ENCODE measurements around the gene SLC22A23.

The SLC22A23 gene

DNA sequence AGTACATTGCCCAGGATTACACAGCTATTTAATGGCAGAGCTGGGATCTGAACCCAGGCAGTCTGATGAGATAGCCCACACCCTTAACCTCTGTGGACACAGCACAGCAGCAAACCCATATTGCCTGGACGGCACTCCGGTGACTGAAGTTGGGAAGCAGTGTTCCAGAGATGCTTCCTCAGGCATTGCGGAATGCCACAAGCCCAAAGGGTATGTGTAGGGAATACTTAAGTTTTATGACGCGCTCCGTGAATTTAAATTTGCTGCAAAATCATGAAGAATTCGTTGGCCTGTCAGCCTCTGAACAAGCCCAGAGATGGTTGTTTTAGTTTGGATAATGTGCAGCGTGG, 151.7 kb downstream of the SLC22A23 start:
- DNase-seq (no peak), ATAC-seq (no peak)
- Mint-ChIP-seq H3K9me3 (peaks cover 0 to 8% of the 10 kb centered on the region in 2 donors), H3K27ac (no peak overlapping the region), H3K4me3 (no peak overlapping the region), H3K4me1 (no peaks in the 10 kb centered on the region), H3K27me3 (no peaks in the 10 kb centered on the region)

DNA sequence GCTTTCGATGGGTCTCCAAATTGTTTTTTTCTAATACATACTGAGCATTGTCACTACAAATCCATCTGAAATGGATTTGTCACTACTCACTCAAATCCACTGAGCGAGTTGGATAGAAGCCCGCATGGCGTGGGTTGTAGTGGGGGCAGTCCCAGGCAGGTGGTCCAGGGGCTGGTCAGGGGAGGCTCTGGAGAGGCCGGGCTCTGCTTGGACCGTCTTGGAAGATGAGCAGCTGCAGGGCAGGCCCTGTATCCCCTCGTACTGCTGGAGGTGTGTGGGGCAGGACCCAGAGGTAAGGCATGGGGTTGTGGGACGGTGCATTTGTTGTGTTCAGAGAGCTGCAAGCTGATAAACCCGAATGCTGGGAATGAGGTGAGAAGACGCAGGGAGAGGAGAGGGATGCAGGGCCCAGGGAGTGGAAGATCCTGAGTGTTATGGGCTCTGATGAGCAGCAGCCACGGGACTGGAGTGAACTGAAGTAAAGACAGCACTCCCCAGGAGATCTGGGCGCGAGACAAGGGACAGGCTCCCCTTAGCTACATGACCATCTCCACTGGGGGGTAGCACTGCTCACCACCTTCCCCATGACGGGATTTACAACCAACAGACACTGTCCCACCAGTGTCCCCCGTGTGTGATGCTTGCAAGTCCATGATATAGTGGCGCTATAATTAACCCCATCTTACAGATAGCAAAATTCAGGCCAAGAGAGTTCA, 152.2 kb downstream of the SLC22A23 start:
- no peaks in the 10 kb centered on the region for H3K27me3 Mint-ChIP-seq
- peaks cover 0 to 8% of the 10 kb centered on the region in 2 donors for H3K9me3 Mint-ChIP-seq
- DNase-seq, result no peak
- no peaks in the 10 kb centered on the region for H3K4me1 Mint-ChIP-seq
- H3K27ac Mint-ChIP-seq, result no peak overlapping the region
- no peak for ATAC-seq
- no peak overlapping the region for H3K4me3 Mint-ChIP-seq

DNA sequence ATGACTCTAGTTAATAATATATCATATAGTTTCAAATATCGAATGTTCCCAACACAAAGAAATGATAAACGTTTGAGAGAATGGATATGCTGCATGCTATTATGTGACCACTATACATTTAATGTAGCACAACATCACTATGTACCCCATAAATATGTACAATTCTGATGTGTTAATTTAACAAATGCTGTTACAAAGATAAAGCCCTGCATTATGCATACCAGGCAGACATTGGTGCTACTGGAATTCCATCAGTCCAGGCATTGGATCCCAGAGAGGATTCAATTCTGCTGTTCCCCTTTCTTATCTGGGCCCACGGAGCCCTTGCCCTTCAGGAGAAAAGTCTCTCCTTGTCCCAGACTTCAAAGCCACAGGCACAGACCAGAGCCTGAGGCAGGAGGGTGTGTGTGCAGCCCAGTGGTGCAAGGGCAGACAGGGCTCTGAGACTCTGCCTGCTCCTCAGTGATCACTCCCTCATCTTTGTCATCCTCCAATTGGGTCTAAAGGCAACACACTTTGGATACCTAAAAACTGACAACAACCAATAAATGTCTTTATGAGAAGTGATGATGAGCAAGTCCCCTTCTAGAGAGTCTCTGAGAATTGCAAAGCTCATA, 152.9 kb downstream of the SLC22A23 start:
- H3K9me3 Mint-ChIP-seq, result peaks cover 0 to 8% of the 10 kb centered on the region in 2 donors
- no peak for ATAC-seq
- H3K4me1 Mint-ChIP-seq, result no peaks in the 10 kb centered on the region
- no peak overlapping the region for H3K4me3 Mint-ChIP-seq
- no peaks in the 10 kb centered on the region for H3K27me3 Mint-ChIP-seq
- DNase-seq, result no peak
- no peak overlapping the region for H3K27ac Mint-ChIP-seq

DNA sequence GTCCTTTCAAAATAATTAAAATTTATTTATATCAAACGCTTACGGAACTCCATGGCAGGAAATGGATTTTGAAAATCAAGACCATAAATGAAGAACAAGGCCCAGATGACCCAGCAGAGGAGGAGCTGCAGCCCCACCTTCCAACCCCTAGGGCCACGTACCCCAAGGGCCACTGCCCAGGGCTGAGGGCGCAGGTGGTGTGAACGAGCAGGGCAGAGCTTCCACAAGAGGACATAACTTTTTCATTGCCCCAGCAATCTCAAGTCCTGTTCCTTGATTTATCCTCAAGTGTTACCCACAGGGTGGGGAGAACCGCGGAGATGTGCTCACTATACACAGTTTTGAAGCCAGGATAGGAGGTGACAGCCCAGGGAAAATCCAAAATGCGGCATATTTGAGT, 155.3 kb downstream of the SLC22A23 start:
- Mint-ChIP-seq H3K9me3 (peaks cover 0 to 8% of the 10 kb centered on the region in 2 donors), H3K4me3 (no peak overlapping the region), H3K27me3 (no peaks in the 10 kb centered on the region), H3K4me1 (no peaks in the 10 kb centered on the region), H3K27ac (no peak overlapping the region)
- DNase-seq (no peak), ATAC-seq (no peak)

DNA sequence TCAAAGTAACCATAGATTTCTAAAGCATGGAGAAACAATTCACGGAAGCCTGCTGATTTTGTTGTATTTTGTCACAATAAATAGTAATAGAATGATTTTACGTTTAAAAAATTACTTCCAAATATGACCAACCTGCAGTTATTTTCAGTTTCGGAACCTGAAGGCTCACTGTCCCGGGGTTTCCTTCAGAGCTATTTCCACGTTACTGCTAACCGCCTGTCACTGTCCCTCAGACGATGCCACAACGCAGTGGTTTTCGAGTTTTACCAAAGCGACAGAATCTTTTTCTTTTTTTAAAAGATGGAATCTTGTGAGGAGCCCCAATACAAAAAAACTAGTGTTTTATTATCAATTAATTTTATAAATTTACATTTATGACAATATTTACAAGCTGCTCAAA, 157.6 kb downstream of the SLC22A23 start:
- Mint-ChIP-seq H3K9me3 (no peaks in the 10 kb centered on the region), H3K4me3 (no peak overlapping the region), H3K27me3 (no peaks in the 10 kb centered on the region), H3K4me1 (no peaks in the 10 kb centered on the region), H3K27ac (no peak overlapping the region)
- no peak for ATAC-seq
- DNase-seq, result no peak

DNA sequence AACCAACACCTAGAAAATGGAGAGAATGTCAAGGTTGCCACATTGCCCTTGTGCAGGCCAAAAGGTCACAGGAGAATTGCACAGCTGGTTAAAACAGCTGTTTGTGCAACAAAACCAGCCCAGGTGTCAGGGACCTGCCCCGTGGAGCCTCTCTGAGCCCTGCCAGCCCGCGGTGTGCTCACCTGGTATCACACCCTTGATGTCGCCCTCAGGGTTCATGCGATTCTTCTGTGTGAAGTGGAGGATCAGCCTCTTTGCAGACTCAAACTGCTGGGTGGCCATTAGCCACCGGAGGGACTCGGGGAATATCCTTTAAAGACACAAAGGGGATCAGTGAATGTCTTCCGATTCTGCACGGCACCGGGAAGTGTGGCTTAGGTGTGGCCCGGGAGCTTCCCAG, 158.9 kb downstream of the SLC22A23 start:
- DNase-seq (no peak), ATAC-seq (no peak)
- H3K4me1 Mint-ChIP-seq, result no peaks in the 10 kb centered on the region
- H3K27me3 Mint-ChIP-seq, result no peaks in the 10 kb centered on the region
- H3K9me3 Mint-ChIP-seq, result no peaks in the 10 kb centered on the region
- no peak overlapping the region for H3K27ac Mint-ChIP-seq
- no peak overlapping the region for H3K4me3 Mint-ChIP-seq

DNA sequence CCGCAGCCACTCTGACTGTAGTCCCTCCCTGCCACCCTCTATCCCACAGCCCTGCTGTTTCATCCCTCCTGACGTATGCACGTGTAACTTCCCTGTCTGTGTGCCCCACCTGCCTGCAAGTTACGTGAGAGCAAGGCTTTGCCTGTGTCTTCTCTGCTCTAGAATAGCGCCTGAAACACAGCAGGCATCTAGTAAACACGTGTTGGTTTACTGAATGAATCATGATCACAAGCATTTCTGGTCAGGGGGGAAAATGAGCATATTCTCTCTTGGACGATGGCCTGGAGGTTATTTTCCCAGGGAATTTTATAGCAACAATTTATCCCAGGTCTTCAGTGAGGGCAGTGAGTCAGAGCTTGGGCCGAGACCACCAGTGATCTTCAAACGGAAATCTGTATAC, 159.8 kb downstream of the SLC22A23 start:
- H3K27ac Mint-ChIP-seq, result no peak overlapping the region
- no peak overlapping the region for H3K4me3 Mint-ChIP-seq
- DNase-seq (no peak), ATAC-seq (no peak)
- H3K9me3 Mint-ChIP-seq, result no peaks in the 10 kb centered on the region
- no peaks in the 10 kb centered on the region for H3K27me3 Mint-ChIP-seq
- no peaks in the 10 kb centered on the region for H3K4me1 Mint-ChIP-seq

DNA sequence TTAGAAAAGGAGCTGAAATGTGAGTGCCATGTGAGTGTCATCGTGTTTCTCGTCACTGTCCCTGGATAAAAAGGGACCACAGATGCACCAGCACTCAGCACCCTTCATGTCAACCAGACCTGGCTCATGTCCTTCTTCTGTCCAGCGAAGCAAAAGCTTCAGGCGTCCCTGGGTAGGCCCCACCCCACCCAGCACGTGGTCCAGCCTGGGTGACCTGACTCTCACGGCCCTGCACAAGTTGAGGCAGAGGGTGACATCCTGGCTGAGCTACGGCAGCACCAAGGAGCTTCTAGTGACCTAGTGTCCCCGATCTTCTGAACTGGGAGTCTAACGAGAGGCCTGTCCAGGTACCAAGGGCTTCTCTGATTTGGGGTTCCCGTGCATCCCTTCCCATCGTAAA, 160.3 kb downstream of the SLC22A23 start:
- Mint-ChIP-seq H3K4me1 (no peaks in the 10 kb centered on the region), H3K4me3 (no peak overlapping the region), H3K9me3 (no peaks in the 10 kb centered on the region), H3K27ac (peak overlapping the region in 1 of 2 donors; percentile 76), H3K27me3 (no peaks in the 10 kb centered on the region)
- ATAC-seq (no peak), DNase-seq (no peak)

DNA sequence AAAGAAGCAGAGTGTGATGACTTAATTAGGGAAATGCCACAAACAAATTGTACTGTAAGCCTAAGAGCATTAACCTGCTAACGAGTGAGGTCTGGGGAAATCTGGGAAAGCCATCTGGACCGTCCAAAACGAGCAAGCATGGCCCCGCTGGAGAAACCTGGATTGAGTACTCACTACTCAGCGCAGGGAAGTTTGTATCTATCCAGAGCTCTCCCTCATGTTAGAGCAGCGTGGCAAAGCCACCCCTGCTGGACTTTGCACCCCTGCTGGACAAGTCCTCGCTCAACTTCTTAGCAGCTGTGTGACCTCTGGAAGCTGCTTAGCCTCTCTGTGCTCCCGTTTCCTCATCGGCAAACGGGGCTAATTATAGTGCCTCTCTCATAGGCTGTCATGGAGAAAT, 160.8 kb downstream of the SLC22A23 start:
- Mint-ChIP-seq H3K4me3 (no peak overlapping the region), H3K9me3 (no peaks in the 10 kb centered on the region), H3K27ac (no peak overlapping the region), H3K27me3 (no peaks in the 10 kb centered on the region), H3K4me1 (no peaks in the 10 kb centered on the region)
- ATAC-seq (no peak), DNase-seq (no peak)

DNA sequence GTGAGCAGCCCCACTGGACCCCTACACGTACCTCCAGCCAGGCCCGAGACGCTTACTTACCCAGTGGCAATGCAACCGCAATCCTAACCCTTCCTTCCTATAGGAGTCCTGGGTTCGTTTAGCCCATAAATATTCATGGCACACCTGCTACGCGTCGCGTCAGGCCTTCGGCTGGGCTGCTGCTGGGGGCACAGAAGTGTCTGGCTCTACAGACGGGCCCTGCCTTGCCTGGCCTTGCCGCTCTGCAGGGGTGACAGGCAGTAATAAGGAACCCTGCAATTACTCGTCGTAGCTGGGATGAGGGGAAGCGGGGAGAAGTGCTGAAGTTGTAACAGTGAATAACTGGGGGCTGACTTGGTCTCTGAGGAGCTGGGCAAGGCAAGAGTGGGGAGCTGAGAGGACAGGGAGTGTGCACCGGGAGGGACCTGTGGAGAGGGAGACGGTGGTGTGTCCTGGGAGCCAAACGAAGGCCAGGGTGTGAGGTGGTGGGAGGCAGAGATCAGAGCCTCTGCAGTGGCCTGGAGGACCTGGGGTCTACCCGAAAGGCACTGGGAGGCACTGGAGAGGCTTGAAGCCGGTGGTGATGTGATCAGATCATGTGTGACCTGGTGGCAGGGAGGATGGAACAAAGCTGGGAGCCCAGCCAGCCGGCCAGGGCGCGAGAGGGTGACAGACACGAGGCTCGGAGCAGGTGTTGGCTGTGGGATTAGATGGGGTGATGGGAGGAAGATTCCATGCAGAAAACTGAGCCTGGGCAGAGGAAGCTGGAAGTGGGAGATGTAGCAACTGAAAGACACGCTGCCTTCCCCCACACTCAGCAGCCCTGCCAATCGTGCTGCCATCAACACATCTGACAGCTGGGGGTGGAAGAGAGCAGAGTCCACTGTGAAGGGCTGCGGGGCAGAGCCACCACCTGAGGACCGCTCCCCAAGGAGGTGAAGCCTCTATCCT, 161.7 kb downstream of the SLC22A23 start:
- Mint-ChIP-seq H3K27me3 (no peaks in the 10 kb centered on the region), H3K4me3 (no peak overlapping the region), H3K27ac (peak overlapping the region in 1 of 2 donors; percentile 40), H3K4me1 (no peaks in the 10 kb centered on the region), H3K9me3 (no peaks in the 10 kb centered on the region)
- no peak for ATAC-seq
- DNase-seq, result no peak

DNA sequence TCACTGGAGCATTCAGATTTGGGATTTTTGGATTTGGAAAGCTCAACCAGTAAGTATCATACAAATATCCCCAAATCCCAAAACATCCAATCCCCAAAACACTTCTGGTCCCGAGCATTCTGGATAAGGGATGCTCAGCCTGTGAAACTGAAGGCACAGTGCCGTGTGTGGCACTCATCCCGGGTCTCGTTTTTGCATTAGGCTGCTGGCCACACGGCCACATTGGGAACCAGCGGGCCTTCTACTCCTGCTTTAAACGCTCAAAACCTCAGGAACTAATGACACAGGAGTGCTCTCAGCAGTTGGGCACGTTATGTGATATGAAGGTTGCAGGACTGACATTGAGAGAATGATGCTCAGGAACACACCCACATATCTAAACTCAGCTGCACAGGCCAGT, 162.5 kb downstream of the SLC22A23 start:
- H3K9me3 Mint-ChIP-seq, result no peaks in the 10 kb centered on the region
- ATAC-seq, result no peak
- H3K27ac Mint-ChIP-seq, result peak overlapping the region in 1 of 2 donors; percentile 64
- H3K4me1 Mint-ChIP-seq, result no peaks in the 10 kb centered on the region
- no peak for DNase-seq
- no peak overlapping the region for H3K4me3 Mint-ChIP-seq
- H3K27me3 Mint-ChIP-seq, result no peaks in the 10 kb centered on the region

DNA sequence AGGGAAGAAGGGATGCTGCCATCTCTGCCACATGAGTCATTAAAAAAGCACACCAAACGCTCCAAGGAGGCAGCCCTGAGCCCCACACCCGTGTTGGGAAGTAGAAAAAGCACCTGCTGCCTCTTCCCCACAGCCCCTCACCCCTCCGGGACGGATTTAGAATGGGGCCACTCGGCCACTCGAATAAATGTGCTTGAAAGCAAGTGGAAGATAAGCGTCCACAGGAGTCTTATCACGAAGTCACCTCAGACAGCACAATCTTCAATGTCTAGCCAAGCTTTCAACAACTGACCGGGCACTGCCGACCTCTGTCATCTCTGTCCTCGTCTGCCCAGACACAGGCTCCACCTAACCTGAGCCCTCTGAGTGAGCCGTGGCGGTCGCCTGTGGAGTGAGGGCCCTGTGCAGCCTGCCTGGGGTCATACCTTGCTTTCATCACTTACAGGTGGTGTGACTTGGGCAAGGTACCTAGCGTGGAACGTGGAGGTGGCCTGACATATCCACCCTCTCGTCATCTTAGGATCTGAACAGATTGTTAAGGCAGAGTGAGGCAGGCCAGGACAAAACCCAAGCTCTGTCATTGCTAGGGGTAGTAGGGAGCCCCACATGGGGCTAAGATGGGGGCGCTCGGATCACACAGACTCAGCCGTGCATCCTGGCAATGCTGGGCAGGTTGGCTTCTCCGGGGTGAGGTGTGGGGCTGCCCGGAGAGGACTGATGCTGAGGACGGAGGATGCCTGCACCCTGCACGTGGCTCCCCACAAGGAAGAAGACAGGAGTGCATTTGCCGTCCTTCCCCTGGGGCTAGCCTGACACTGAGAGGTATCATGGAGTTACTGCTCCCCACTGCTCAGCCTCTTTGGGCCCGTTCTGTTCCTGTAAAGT, 163.3 kb downstream of the SLC22A23 start:
- Mint-ChIP-seq H3K4me1 (no peaks in the 10 kb centered on the region), H3K27ac (peak overlapping the region in 1 of 2 donors; percentile 48), H3K4me3 (no peak overlapping the region), H3K27me3 (no peaks in the 10 kb centered on the region), H3K9me3 (no peaks in the 10 kb centered on the region)
- ATAC-seq (peak; percentile 30), DNase-seq (no peak)

DNA sequence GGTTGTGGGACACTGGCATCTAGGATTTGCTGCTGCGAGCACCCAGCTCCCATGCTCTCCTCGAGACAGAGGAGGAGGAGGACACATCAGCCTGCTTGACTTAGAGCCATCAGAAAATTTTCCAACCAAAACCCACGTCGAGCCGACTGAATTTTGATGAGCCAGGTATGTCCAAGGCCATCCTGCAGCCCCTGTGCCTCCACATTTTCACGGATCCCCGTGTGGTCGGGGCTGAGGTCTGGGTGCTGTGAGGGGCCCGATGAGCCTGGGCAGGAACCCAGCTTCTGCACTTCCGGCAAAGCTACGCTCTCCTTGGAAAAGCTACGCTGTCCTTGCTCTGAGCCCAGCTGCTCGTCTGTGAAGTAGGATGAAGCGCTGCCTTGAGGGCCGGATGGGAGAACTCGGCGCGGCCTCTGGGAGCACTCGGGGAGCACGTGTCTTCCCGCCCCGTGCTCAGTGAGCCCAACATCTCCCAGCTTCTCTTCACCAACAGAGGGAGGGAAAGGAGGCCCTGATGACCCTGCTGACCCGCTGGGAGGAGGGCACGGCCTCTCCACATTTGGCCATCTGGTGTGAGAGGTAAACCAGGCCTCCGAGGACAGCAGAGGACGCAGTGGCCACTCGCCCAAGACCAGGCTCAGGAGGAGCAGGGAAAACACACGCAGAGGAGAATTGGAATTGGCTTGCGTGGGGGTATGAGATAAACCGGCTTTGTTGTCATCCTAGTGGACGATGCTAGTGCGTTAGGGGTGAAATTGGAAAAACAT, 164.2 kb downstream of the SLC22A23 start:
- Mint-ChIP-seq H3K27ac (peak overlapping the region in 1 of 2 donors; percentile 15), H3K4me3 (no peak overlapping the region), H3K9me3 (no peaks in the 10 kb centered on the region), H3K27me3 (no peaks in the 10 kb centered on the region), H3K4me1 (no peaks in the 10 kb centered on the region)
- ATAC-seq (no peak), DNase-seq (no peak)

DNA sequence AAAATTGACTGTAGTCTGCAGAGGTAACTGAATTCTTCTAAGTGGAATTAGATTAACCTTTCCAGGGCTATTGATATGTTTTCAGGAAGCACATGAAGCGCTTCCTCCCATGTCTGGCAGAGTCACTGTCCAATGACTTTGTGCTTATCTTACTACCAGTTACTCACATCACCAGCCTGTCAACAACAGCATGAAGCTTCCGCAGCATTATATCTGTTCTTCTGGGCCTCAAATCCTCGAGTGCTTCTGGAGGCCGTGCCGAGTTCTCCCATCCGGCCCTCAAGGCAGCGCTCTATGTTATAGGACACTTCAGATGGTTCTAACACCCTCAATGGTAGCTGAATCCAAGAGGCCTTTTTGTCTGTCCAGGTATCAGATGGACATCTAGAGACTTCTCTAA, 164.9 kb downstream of the SLC22A23 start:
- Mint-ChIP-seq H3K27ac (no peak overlapping the region), H3K4me1 (no peaks in the 10 kb centered on the region), H3K27me3 (no peaks in the 10 kb centered on the region), H3K9me3 (no peaks in the 10 kb centered on the region), H3K4me3 (no peak overlapping the region)
- ATAC-seq, result no peak
- no peak for DNase-seq

DNA sequence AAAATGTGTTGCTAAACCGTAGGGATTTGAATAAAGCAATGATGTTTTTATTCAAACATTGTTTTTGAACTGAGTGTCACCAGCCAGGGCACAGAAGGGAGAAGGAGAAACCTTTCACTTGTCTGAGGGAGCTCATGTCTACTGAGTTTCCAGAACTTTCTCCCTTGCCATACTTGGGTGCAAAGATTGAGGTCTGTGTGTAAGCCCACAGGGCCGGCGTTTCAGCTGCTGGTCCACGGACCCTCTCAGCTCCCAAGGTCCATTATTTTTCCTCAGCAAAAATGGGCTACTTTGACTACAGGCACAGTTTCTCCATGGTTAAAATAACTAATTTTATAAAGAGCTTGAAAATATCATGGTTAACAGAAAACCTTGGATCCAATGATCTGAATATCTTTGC, 165.5 kb downstream of the SLC22A23 start:
- Mint-ChIP-seq H3K4me3 (no peak overlapping the region), H3K4me1 (no peaks in the 10 kb centered on the region), H3K27me3 (no peaks in the 10 kb centered on the region), H3K27ac (no peak overlapping the region), H3K9me3 (no peaks in the 10 kb centered on the region)
- ATAC-seq, result no peak
- DNase-seq, result no peak
